CD14-positive monocyte (primary cell): ENCODE results near the gene ANTXR1. TPM values are rescaled to one million over a fixed set of nuclear protein-coding genes. Genes with fewer than 3 reads are reported as not detected.

ENCODE experiments used
- DNase-seq, 3 donors: peaks; one replicate each; pipeline ENCODE4 v3.0.0-alpha.2; 2011 to 2022
- H2AFZ ChIP-seq: 2 replicates; pipeline ENCODE4 v1.6.0; 2012; ENCODE audit warnings: mild to moderate bottlenecking, low read depth, low read length, inconsistent platforms; ENCODE audit not compliant: insufficient read depth, poor library complexity, severe bottlenecking
- H3K27ac ChIP-seq, 2 donors: 1 replicate in 1 of 2; 2 replicates in 1 of 2; pipeline ENCODE4 v1.5.1; 2012 to 2013; ENCODE audit warnings: low read length in 2 of 2, control low read depth in 1 of 2, inconsistent platforms in 1 of 2, low read depth in 1 of 2, mild to moderate bottlenecking in 1 of 2
- H3K27me3 ChIP-seq, 2 donors: one replicate each; pipeline versions ENCODE4 v1.6.0 to v1.6.1; 2011 to 2013; ENCODE audit warnings: low read length in 2 of 2; ENCODE audit not compliant: control insufficient read depth in 2 of 2, insufficient read depth in 2 of 2
- H3K36me3 ChIP-seq, 2 donors: replicated peaks in 1 of 2; 1 replicate in 1 of 2; 2 replicates in 1 of 2; pipeline versions ENCODE4 v1.5.1 to v1.6.1; 2012 to 2013; ENCODE audit warnings: low read length in 2 of 2, control low read depth in 1 of 2, inconsistent platforms in 1 of 2, mild to moderate bottlenecking in 1 of 2; ENCODE audit not compliant: insufficient read depth in 2 of 2, control insufficient read depth in 1 of 2
- H3K4me1 ChIP-seq, 2 donors: 1 replicate in 1 of 2; 2 replicates in 1 of 2; pipeline versions ENCODE4 v1.5.1 to v1.6.1; 2012 to 2013; ENCODE audit warnings: low read length in 2 of 2, control low read depth in 1 of 2, inconsistent platforms in 1 of 2, mild to moderate bottlenecking in 1 of 2, moderate library complexity in 1 of 2; ENCODE audit not compliant: insufficient read depth in 2 of 2, control insufficient read depth in 1 of 2
- H3K4me2 ChIP-seq: replicated peaks from 2 replicates; pipeline ENCODE3; 2012; ENCODE audit warnings: low read length, moderate library complexity, mild to moderate bottlenecking; ENCODE audit not compliant: poor library complexity, severe bottlenecking; ENCODE audit errors: extremely low read depth
- H3K4me3 ChIP-seq, 3 experiments: fragments of 200-600 bp in 1 of 3; sonication (generic) in 1 of 3; replicated peaks in 1 of 3; 1 replicate in 2 of 3; 2 replicates in 1 of 3; pipeline ENCODE4 v1.5.1; 2011 to 2013; ENCODE audit warnings: low read length in 3 of 3, mild to moderate bottlenecking in 3 of 3, control low read depth in 2 of 3, low read depth in 2 of 3, inconsistent platforms in 1 of 3, moderate library complexity in 1 of 3
- H3K79me2 ChIP-seq: 2 replicates; pipeline ENCODE4 v1.6.0; 2012; ENCODE audit warnings: mild to moderate bottlenecking, control low read depth, inconsistent platforms, low read length, moderate library complexity; ENCODE audit not compliant: insufficient read depth
- H3K9ac ChIP-seq: 2 replicates; pipeline ENCODE4 v1.6.0; 2017; ENCODE audit warnings: low read length, mild to moderate bottlenecking; ENCODE audit not compliant: insufficient read depth, poor library complexity, severe bottlenecking
- H3K9me3 ChIP-seq, 2 donors: replicated peaks in 1 of 2; 1 replicate in 1 of 2; 2 replicates in 1 of 2; pipeline versions ENCODE4 v1.5.1 to v1.6.1; 2012 to 2013; ENCODE audit warnings: low read length in 2 of 2, control low read depth in 1 of 2; ENCODE audit not compliant: control insufficient read depth in 1 of 2, insufficient read depth in 1 of 2
- H4K20me1 ChIP-seq: 2 replicates; pipeline ENCODE4 v1.6.0; 2012; ENCODE audit warnings: mild to moderate bottlenecking, low read length, control low read depth, moderate library complexity; ENCODE audit not compliant: insufficient read depth
- H3K27ac Mint-ChIP-seq, 7 donors: one replicate each; pipeline ENCODE4 v1.8.0; 2020; ENCODE audit warnings: mild to moderate bottlenecking in 7 of 7, mixed read lengths in 7 of 7, moderate library complexity in 6 of 7, inconsistent platforms in 2 of 7
- H3K27me3 Mint-ChIP-seq, 3 donors: one replicate each; pipeline ENCODE4 v1.8.0; 2021 to 2022; ENCODE audit warnings: low read depth in 3 of 3, mild to moderate bottlenecking in 3 of 3, mixed read lengths in 3 of 3, moderate library complexity in 3 of 3, inconsistent platforms in 1 of 3
- H3K36me3 Mint-ChIP-seq, 2 donors: one replicate each; pipeline ENCODE4 v1.8.0; 2020; ENCODE audit warnings: mixed read lengths in 2 of 2, inconsistent platforms in 1 of 2, mild to moderate bottlenecking in 1 of 2
- H3K4me1 Mint-ChIP-seq: one replicate; pipeline ENCODE4 v1.8.0; 2020; ENCODE audit warnings: mild to moderate bottlenecking, mixed read lengths
- H3K4me3 Mint-ChIP-seq, 2 donors: one replicate each; pipeline ENCODE4 v1.8.0; 2020; ENCODE audit warnings: mild to moderate bottlenecking in 2 of 2, mixed read lengths in 2 of 2, moderate library complexity in 1 of 2
- H3K9me3 Mint-ChIP-seq, 7 donors: one replicate each; pipeline ENCODE4 v1.8.0; 2020 to 2022; ENCODE audit warnings: mixed read lengths in 7 of 7, mild to moderate bottlenecking in 6 of 7, moderate library complexity in 6 of 7, inconsistent platforms in 2 of 7
- WGBS: methylation state at CpG from one replicate; pipeline ENCODE4 v1.1.5; 2013; ENCODE audit warnings: missing lambda C conversion rate; ENCODE audit not compliant: insufficient coverage; 5-methylcytosine and 5-hydroxymethylcytosine counted together
- intact Hi-C, 2 donors: fragments of 100-400 bp; cut with micrococcal nuclease; formaldehyde crosslinking; loops; one replicate each; pipeline versions ENCODE4 v1.15.0 to v1.15.1; 2023
- polyA plus RNA-seq, 3 donors: library from polyadenylated mRNA; depleted of rRNA in 1 of 3; unstranded in 2 of 3; stranded (reverse) in 1 of 3; fragments of 300-500 nt in 2 of 3; fragments of >200 nt in 1 of 3; fragmentation: Illumina TruSeq in 2 of 3; gene quantifications; 1 replicate in 2 of 3; 2 replicates in 1 of 3; pipeline ENCODE4 v1.2.3, GENCODE V29; 2012 to 2021
- TF ChIP-seq, protein P1 (sequence below): fragments of 200-600 bp; IDR thresholded peaks from one replicate; pipeline ENCODE4 v1.8.0; 2022; ENCODE audit warnings: antibody characterized with exemption, mild to moderate bottlenecking

Gene ANTXR1
- polyA plus RNA-seq, 3 donors = not detected

DNA sequence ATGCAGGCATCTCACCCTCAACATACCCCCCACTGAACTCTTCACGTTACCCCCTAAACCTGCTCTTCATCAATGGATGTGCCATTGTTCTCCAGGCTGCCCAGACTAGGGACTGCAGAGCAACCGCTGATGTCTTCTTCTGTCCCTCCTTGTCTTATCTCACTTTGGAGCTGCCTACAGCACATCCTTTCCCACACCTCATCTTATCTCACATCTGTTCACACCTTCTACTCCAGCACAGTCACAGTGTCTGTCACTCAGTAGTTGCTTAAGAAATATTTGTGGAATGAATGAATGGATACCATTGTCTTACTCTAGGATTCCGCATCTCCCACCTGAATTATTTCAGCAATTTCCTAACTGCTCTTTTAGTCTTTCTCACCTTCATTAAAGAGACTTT lies 144.5 kb downstream of the ANTXR1 start:
- peaks cover 0 to 5% (median 2%) of the 10 kb centered on the region in 3 donors for H3K27me3 Mint-ChIP-seq
- peaks cover 0 to 7% of the 10 kb centered on the region in 2 donors for H3K9me3 ChIP-seq
- WGBS = 100% methylated on average over 2 of the region's 3 CpGs

GRCh38 chr2:69159986-69160385 lies 147.0 kb downstream of the ANTXR1 start:
- Mint-ChIP-seq H3K9me3 (no peaks in the 10 kb centered on the region), H3K36me3 (peaks cover 0 to 2% of the 10 kb centered on the region in 2 donors), H3K27me3 (peaks cover 0 to 2% (median 0%) of the 10 kb centered on the region in 3 donors), H3K4me3 (no peak overlapping the region), H3K27ac (peak overlapping the region in 6 of 7 donors; percentile 9 to 73 (median 40)), H3K4me1 (peaks cover 42% of the 10 kb centered on the region)
- H3K9ac ChIP-seq = no peak overlapping the region
- H3K27me3 ChIP-seq = no peaks in the 10 kb centered on the region
- intact Hi-C loops = no loop called here
- H3K79me2 ChIP-seq = no peaks in the 10 kb centered on the region
- H3K9me3 ChIP-seq = no peaks in the 10 kb centered on the region
- H3K36me3 ChIP-seq = no peaks in the 10 kb centered on the region
- H3K4me2 ChIP-seq = no peak overlapping the region
- H3K4me3 ChIP-seq = no peak overlapping the region
- no peak for DNase-seq
- TF ChIP-seq, protein P1, sequence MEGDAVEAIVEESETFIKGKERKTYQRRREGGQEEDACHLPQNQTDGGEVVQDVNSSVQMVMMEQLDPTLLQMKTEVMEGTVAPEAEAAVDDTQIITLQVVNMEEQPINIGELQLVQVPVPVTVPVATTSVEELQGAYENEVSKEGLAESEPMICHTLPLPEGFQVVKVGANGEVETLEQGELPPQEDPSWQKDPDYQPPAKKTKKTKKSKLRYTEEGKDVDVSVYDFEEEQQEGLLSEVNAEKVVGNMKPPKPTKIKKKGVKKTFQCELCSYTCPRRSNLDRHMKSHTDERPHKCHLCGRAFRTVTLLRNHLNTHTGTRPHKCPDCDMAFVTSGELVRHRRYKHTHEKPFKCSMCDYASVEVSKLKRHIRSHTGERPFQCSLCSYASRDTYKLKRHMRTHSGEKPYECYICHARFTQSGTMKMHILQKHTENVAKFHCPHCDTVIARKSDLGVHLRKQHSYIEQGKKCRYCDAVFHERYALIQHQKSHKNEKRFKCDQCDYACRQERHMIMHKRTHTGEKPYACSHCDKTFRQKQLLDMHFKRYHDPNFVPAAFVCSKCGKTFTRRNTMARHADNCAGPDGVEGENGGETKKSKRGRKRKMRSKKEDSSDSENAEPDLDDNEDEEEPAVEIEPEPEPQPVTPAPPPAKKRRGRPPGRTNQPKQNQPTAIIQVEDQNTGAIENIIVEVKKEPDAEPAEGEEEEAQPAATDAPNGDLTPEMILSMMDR = no peak
- H4K20me1 ChIP-seq = no peaks in the 10 kb centered on the region
- no peak overlapping the region for H2AFZ ChIP-seq
- H3K27ac ChIP-seq = no peak overlapping the region
- peaks cover 47 to 52% of the 10 kb centered on the region in 2 donors for H3K4me1 ChIP-seq
- WGBS = 92% methylated on average over 2 of the region's 6 CpGs

More for the DNA sequence above, 144.5 kb downstream of the ANTXR1 start:
- Mint-ChIP-seq H3K27ac (no peak overlapping the region), H3K4me1 (peaks cover 20% of the 10 kb centered on the region), H3K9me3 (peaks cover 2 to 10% (median 7%) of the 10 kb centered on the region in 7 donors), H3K4me3 (no peak overlapping the region), H3K36me3 (peaks cover 0 to 3% of the 10 kb centered on the region in 2 donors)
- Histone ChIP-seq H2AFZ (no peak overlapping the region), H3K36me3 (no peaks in the 10 kb centered on the region), H3K79me2 (no peaks in the 10 kb centered on the region), H3K9ac (no peak overlapping the region), H3K4me2 (no peak overlapping the region), H3K27ac (no peak overlapping the region), H3K4me3 (no peak overlapping the region), H3K27me3 (no peaks in the 10 kb centered on the region), H4K20me1 (no peaks in the 10 kb centered on the region), H3K4me1 (peaks cover 24 to 26% of the 10 kb centered on the region in 2 donors)
- no peak for DNase-seq
- TF ChIP-seq, protein P1 = no peak
- intact Hi-C loops = no loop called here
